GM18520 (cell line): ENCODE results near the gene ZGPAT.

Experiments
- ATAC-seq: cut with Tn5 transposase; IDR thresholded peaks from one replicate; pipeline ENCODE4 v1.9.1; 2021; ENCODE audit not compliant: unreplicated experiment

The ZGPAT gene

DNA sequence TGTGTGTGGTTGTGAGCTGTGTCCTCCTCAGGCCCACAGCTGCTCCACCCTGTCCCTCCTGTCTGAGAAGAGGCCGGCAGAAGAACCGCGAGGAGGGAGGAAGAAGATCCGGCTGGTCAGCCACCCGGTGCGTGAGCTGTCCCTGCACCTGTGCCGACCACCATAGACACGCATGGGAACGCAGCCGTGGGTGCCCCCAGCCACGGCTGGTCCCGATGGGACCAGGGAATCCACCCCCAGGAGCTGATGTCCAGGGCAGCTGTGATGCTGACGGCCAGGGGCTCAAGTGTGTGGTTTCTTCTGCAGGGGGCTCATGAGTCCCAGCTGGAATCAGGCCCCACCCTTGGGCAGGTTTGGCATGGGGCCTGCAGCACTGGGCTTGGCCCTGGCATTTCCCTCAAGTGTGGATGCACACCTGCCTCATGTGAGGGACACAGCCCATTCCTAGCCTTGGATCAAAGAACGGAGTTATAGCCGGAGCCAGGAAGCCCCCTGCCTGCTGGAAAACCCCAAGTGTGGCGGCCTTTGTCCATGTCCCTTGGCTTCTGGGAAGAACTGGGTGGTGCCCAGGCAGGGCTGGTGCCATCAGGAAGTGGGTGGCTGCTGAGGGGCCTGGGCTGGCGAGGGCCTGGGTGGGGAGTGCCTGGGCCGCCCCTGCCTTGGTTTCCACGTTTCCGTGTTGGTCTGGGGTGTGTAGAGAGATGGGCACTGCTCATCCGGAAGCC, 16.0 kb upstream of the ZGPAT start:
- ATAC-seq: no peak

GRCh38 chr20:63692436-63693082, 15.3 kb upstream of the ZGPAT start:
- ATAC-seq: no peak

GRCh38 chr20:63693083-63693732, 14.6 kb upstream of the ZGPAT start:
- no peak for ATAC-seq

GRCh38 chr20:63693733-63694583, 13.9 kb upstream of the ZGPAT start:
- ATAC-seq: no peak

DNA sequence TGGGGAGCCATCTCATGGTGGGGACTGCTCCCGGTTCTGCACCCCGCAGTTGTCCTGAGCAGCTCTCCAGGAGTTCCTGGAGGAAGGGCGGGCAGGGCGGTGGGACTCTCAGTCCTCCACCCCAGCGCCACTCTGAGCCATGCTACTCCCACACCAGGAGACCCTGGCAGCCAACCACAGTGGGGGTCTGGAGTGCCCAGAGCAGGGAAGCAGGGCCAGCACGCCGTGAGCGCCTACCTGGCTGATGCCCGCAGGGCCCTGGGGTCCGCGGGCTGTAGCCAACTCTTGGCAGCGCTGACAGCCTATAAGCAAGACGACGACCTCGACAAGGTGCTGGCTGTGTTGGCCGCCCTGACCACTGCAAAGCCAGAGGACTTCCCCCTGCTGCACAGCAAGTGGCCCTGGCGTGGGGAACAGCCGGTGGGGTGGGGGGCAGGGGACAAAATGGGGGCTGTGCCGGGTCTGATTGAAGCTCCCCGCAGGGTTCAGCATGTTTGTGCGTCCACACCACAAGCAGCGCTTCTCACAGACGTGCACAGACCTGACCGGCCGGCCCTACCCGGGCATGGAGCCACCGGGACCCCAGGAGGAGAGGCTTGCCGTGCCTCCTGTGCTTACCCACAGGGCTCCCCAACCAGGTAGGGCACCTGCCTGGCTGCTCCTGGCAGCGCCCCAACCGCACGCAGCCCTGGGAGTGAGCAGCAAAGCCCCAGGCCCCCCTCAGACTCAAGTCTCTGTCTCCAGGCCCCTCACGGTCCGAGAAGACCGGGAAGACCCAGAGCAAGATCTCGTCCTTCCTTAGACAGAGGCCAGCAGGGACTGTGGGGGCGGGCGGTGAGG, 13.0 kb upstream of the ZGPAT start:
- no peak for ATAC-seq

DNA sequence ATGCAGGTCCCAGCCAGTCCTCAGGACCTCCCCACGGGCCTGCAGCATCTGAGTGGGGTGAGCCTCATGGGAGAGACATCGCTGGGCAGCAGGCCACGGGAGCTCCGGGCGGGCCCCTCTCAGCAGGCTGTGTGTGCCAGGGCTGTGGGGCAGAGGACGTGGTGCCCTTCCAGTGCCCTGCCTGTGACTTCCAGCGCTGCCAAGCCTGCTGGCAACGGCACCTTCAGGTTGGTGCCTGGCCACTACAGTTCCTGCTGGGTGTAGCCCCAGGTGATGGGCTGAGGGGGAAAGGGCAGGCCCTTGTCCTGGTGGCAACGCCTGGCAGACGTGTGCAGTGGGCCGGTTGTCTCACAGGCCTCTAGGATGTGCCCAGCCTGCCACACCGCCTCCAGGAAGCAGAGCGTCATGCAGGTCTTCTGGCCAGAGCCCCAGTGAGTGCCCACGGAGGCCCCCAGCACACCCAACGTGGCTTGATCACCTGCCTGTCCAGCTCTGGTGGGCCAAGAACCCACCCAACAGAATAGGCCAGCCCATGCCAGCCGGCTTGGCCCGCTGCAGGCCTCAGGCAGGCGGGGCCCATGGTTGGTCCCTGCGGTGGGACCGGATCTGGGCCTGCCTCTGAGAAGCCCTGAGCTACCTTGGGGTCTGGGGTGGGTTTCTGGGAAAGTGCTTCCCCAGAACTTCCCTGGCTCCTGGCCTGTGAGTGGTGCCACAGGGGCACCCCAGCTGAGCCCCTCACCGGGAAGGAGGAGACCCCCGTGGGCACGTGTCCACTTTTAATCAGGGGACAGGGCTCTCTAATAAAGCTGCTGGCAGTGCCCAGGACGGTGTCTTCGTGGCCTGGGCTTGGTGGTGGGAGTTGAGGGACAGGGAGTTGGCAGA, 12.2 kb upstream of the ZGPAT start:
- ATAC-seq: no peak

DNA sequence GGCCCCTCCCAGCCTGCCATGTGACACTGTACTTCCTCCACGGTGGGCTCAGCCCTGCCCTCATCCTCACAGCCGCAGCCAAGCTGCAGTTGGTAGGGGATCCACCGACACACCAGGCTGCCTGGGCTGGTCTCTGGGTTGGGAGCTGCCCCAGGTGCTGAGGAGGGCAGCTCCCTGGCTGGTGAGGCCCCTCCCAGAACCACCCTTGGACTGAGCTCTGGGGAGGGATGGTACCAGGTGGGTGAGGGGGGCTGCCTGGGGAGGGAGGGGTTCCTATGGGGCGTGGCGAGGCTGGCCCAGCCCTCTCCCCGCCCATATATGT, 11.6 kb upstream of the ZGPAT start:
- ATAC-seq: no peak

DNA sequence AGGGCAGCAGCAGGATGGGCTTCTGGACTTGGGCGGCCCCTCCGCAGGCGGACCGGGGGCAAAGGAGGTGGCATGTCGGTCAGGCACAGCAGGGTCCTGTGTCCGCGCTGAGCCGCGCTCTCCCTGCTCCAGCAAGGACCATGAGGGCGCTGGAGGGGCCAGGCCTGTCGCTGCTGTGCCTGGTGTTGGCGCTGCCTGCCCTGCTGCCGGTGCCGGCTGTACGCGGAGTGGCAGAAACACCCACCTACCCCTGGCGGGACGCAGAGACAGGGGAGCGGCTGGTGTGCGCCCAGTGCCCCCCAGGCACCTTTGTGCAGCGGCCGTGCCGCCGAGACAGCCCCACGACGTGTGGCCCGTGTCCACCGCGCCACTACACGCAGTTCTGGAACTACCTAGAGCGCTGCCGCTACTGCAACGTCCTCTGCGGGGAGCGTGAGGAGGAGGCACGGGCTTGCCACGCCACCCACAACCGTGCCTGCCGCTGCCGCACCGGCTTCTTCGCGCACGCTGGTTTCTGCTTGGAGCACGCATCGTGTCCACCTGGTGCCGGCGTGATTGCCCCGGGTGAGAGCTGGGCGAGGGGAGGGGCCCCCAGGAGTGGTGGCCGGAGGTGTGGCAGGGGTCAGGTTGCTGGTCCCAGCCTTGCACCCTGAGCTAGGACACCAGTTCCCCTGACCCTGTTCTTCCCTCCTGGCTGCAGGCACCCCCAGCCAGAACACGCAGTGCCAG, 11.0 kb upstream of the ZGPAT start, which contains the start of gene TNFRSF6B:
Gene TNFRSF6B, plus strand, starts transcription at position 25 of the 729 bp plus-strand sequence. Its CDS starts 116 bp downstream, at position 141.
- no peak for ATAC-seq

DNA sequence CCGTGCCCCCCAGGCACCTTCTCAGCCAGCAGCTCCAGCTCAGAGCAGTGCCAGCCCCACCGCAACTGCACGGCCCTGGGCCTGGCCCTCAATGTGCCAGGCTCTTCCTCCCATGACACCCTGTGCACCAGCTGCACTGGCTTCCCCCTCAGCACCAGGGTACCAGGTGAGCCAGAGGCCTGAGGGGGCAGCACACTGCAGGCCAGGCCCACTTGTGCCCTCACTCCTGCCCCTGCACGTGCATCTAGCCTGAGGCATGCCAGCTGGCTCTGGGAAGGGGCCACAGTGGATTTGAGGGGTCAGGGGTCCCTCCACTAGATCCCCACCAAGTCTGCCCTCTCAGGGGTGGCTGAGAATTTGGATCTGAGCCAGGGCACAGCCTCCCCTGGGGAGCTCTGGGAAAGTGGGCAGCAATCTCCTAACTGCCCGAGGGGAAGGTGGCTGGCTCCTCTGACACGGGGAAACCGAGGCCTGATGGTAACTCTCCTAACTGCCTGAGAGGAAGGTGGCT, 10.4 kb upstream of the ZGPAT start:
- ATAC-seq: no peak

GRCh38 chr20:63697868-63698545, 9.8 kb upstream of the ZGPAT start:
- ATAC-seq: no peak

GRCh38 chr20:63698739-63699465, 8.9 kb upstream of the ZGPAT start:
- ATAC-seq: no peak

DNA sequence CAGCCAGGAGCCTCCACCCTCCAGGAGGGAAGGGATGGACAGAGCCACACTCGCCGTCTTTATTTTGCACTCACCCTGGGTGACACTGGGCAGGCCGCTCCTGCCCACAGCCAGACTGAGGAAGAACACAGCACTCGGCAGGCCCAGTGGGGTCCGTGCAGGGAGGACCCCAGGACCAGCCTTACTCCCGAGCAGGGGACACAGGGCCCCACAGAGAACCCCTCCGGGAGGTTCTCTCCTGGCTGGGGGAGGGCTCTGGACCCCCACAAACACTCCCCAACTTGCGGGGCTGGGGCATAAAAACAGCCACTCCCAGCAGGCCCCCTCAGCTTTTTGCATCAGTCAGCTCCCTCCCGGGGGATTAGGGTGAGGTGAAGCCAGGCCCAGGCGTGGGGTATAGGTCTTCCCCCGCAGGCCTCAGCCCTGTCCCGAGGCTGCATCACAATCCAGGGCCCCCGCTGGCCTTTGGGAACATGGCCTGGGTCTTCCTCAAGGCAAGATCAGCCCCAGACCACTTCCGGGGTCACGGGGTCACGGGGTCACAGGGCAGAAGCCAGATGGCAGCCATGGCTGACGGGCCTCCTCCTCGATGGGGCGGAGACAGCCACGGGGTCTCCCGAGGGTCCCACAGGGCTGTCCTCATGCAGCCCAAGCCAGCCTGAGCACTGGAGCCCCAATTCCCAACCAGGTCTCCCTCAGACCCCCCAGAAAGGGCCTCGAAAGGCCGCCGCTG, 8.2 kb upstream of the ZGPAT start:
- no peak for ATAC-seq

DNA sequence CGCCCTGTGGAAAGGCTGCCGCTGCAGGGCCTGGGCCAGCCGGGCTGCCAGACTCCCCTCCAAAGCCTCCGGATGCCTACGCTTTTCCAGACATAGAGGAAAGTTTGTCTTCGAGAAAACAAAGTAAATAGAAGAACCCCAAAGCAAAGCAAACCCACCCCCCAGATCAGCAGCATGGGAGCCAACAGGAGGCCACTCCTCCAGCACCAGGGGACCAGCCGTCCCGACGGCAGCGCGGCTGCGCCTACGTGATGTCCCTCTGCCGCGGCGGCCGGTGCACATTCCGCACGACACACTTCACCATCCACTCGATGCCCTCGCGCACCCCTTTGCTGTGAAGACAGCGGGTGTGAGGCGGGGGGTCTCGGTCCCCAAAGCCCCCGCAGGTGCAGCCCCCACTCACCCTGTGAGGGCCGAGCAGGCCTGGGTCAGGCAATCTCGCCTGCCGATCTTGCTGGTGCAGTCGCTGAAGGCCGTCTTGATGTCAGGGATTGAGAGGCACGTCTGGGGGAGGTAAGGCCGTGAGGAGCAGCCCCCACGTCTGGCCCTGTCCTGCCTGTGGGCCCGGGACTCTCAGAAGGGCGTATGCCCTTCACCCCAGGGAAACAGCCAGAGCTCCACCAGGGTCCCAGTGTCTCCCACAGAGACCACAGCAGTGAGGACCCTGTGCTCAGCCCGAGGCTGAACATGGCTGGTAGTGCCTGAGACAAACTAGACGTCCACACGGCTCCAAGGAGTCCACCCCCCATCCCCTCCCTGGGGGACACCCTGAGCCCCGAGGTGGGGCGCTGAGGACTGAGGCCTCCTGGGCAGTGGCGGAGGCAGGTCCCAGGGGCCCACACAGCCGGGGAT, 7.4 kb upstream of the ZGPAT start:
- no peak for ATAC-seq

DNA sequence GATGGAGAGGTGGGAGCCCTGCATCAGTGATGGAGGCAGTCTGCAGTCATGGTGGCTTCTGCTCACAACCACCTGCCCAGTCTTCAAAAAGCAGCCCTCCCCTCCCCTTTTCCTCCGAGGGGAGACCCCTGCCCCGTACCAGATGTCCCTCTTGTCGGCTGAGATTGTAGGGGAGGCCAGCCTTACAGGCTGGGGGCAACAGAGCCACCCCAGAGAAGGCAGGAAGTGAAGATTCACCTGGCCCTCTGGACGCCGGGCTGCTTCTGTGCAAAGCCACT, 6.8 kb upstream of the ZGPAT start:
- no peak for ATAC-seq

- ATAC-seq: no peak
These were observed 6.4 kb upstream of the ZGPAT start for GRCh38 chr20:63701329-63702035.
